HepG2 (cell line): Measurements from ENCODE around the gene NLRP6. TPM values are rescaled to one million over a fixed set of nuclear protein-coding genes. Genes with fewer than 3 reads are reported as not detected.

Source experiments
- GATA4 ChIP-seq: sonication (generic); IDR thresholded peaks from 2 replicates; pipeline ENCODE4 v1.6.1; 2016; ENCODE audit warnings: antibody characterized with exemption, low read depth, borderline replicate concordance
- HNRNPK ChIP-seq: fragments of 200-400 bp; formaldehyde crosslinking; IDR thresholded peaks from 2 replicates; pipeline ENCODE4 v1.6.1; 2018; ENCODE audit warnings: low read length, low read depth, moderate library complexity, mild to moderate bottlenecking; ENCODE audit not compliant: poor library complexity, severe bottlenecking
- KLF9 ChIP-seq: IDR thresholded peaks from 2 replicates; pipeline ENCODE4 v1.6.1; 2016; ENCODE audit warnings: low read depth
- RELA ChIP-seq: sonication (generic); formaldehyde crosslinking; IDR thresholded peaks from 2 replicates; pipeline ENCODE4 v1.4.0; 2020; ENCODE audit warnings: missing genetic modification reagents
- RFX3 ChIP-seq: IDR thresholded peaks from 2 replicates; pipeline ENCODE4 v1.6.1; 2016; ENCODE audit warnings: missing biosample characterization, missing genetic modification reagents
- SMYD3 ChIP-seq: sonication (generic); formaldehyde crosslinking; IDR thresholded peaks from 2 replicates; pipeline ENCODE4 v1.8.1; 2023; ENCODE audit warnings: mild to moderate bottlenecking, missing genetic modification reagents
- SP140L ChIP-seq: sonication (generic); formaldehyde crosslinking; IDR thresholded peaks from 2 replicates; pipeline ENCODE4 v1.4.0; 2020; ENCODE audit warnings: missing genetic modification reagents, borderline replicate concordance
- STAG1 ChIP-seq: sonication (generic); formaldehyde crosslinking; IDR thresholded peaks from 2 replicates; pipeline ENCODE4 v1.4.0; 2020; ENCODE audit warnings: missing genetic modification reagents
- SUZ12 ChIP-seq: fragments of 150-350 bp; IDR thresholded peaks from 2 replicates; pipeline ENCODE4 v1.6.1; 2014; ENCODE audit warnings: low read depth, low read length
- TCF7L2 ChIP-seq: IDR thresholded peaks from 2 replicates; pipeline ENCODE4 v1.6.1; 2011; ENCODE audit warnings: mild to moderate bottlenecking, low read depth, low read length, moderate library complexity
- XBP1 ChIP-seq: sonication (generic); formaldehyde crosslinking; IDR thresholded peaks from 2 replicates; pipeline ENCODE4 v1.5.0; 2020; ENCODE audit warnings: missing genetic modification reagents
- ZC3H13 ChIP-seq: sonication (generic); formaldehyde crosslinking; IDR thresholded peaks from 2 replicates; pipeline ENCODE4 v1.8.1; 2023; ENCODE audit warnings: mild to moderate bottlenecking, missing genetic modification reagents, moderate library complexity
- ZNF619 ChIP-seq: sonication (generic); formaldehyde crosslinking; IDR thresholded peaks from 2 replicates; pipeline ENCODE4 v1.4.0; 2020; ENCODE audit warnings: mild to moderate bottlenecking, missing genetic modification reagents
- ZNF674 ChIP-seq: sonication (generic); formaldehyde crosslinking; IDR thresholded peaks from 2 replicates; pipeline ENCODE4 v1.5.0; 2020; ENCODE audit warnings: low read depth, mild to moderate bottlenecking, missing genetic modification reagents
- polyA plus RNA-seq, 8 experiments: library from polyadenylated mRNA; depleted of rRNA in 3 of 8; stranded (reverse) in 7 of 8; unstranded in 1 of 8; fragments of >200 nt; fragmentation: Illumina TruSeq in 4 of 8; extraction: Trizol in 4 of 8; gene quantifications; 2 replicates each; pipeline versions ENCODE4 v1.2.1 to v1.2.3, GENCODE V29; 2011 to 2016; ENCODE audit warnings: low read depth in 4 of 8, missing spikeins in 1 of 8, mixed read lengths in 1 of 8; ENCODE audit not compliant: insufficient read depth in 1 of 8
- total RNA-seq, 5 experiments: library from RNA; depleted of rRNA; stranded (reverse); fragments of >200 nt; fragmentation: Illumina TruSeq; extraction: Trizol; gene quantifications; 2 replicates each; pipeline ENCODE4 v1.2.3, GENCODE V29; 2016; ENCODE audit warnings: low read depth in 1 of 5
- TF ChIP-seq, protein P1 (sequence below): IDR thresholded peaks from 2 replicates; pipeline ENCODE4 v1.4.0; 2020; ENCODE audit warnings: mild to moderate bottlenecking, missing genetic modification reagents
- TF ChIP-seq, protein P2 (sequence below): sonication (generic); formaldehyde crosslinking; IDR thresholded peaks from 2 replicates; pipeline ENCODE4 v1.4.0; 2020; ENCODE audit warnings: missing genetic modification reagents
- TF ChIP-seq, protein P3 (sequence below): sonication (generic); formaldehyde crosslinking; IDR thresholded peaks from 2 replicates; pipeline ENCODE4 v1.4.0; 2020; ENCODE audit warnings: missing genetic modification reagents
- TF ChIP-seq, protein P4 (sequence below), 2 experiments: fragments of 450-650 bp in 1 of 2; sonication (generic) in 1 of 2; formaldehyde crosslinking; IDR thresholded peaks; 2 replicates each; pipeline versions ENCODE4 v1.5.0 to v1.8.0; 2020 to 2022; ENCODE audit warnings: mild to moderate bottlenecking in 1 of 2, missing genetic modification reagents in 1 of 2
- TF ChIP-seq, protein P5 (sequence below): sonication (generic); IDR thresholded peaks from 2 replicates; pipeline ENCODE4 v1.6.1; 2016; ENCODE audit warnings: low read depth, borderline replicate concordance

Gene NLRP6
- total and polyA plus RNA-seq, 2 of the 13 experiments (the other 11 are each of a cell fraction or from before 2014, with no cell fraction given): not detected

DNA sequence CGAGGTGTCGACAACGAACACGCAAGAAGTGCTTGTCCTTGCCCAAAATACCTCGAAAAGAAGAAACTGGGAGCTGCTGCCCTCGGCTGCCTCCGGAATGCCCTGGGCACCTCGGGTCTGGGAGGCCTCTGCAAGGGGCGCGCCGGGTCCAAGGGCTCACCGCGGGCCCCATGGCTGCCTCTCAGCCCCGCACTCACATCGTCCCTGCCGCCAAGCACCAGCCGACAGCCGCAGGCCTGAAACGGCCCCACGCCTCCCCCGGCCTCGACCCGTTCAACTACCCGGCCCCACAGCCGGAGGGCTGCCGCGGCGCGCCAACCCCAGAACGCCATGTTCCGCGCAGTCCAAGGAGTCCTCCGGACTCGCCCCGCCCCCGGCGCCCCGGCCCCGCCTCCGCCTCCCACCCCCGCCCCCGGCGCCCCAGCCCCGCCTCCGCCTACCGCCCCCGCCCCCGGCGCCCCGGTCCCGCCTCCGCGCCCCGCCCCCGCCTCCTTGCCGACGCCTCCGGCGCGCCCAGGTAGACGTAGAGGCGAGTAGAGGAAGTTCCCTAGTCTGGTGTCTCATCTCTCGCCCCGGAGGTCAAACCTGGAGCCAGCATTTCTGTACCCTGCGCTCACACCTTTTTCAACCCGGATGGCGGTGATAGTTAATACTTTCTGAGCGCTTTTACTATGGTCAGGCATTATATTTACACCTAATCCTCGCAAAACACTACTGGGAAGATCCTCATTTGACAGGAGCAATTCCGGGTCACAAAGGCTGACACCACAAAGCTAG, 42.0 kb upstream of the NLRP6 start, which contains the start of gene SIRT3 (continued):
- TF ChIP-seq, protein P1, sequence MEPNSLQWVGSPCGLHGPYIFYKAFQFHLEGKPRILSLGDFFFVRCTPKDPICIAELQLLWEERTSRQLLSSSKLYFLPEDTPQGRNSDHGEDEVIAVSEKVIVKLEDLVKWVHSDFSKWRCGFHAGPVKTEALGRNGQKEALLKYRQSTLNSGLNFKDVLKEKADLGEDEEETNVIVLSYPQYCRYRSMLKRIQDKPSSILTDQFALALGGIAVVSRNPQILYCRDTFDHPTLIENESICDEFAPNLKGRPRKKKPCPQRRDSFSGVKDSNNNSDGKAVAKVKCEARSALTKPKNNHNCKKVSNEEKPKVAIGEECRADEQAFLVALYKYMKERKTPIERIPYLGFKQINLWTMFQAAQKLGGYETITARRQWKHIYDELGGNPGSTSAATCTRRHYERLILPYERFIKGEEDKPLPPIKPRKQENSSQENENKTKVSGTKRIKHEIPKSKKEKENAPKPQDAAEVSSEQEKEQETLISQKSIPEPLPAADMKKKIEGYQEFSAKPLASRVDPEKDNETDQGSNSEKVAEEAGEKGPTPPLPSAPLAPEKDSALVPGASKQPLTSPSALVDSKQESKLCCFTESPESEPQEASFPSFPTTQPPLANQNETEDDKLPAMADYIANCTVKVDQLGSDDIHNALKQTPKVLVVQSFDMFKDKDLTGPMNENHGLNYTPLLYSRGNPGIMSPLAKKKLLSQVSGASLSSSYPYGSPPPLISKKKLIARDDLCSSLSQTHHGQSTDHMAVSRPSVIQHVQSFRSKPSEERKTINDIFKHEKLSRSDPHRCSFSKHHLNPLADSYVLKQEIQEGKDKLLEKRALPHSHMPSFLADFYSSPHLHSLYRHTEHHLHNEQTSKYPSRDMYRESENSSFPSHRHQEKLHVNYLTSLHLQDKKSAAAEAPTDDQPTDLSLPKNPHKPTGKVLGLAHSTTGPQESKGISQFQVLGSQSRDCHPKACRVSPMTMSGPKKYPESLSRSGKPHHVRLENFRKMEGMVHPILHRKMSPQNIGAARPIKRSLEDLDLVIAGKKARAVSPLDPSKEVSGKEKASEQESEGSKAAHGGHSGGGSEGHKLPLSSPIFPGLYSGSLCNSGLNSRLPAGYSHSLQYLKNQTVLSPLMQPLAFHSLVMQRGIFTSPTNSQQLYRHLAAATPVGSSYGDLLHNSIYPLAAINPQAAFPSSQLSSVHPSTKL (CRISPR knock-in tag): no peak
- TF ChIP-seq, protein P2, sequence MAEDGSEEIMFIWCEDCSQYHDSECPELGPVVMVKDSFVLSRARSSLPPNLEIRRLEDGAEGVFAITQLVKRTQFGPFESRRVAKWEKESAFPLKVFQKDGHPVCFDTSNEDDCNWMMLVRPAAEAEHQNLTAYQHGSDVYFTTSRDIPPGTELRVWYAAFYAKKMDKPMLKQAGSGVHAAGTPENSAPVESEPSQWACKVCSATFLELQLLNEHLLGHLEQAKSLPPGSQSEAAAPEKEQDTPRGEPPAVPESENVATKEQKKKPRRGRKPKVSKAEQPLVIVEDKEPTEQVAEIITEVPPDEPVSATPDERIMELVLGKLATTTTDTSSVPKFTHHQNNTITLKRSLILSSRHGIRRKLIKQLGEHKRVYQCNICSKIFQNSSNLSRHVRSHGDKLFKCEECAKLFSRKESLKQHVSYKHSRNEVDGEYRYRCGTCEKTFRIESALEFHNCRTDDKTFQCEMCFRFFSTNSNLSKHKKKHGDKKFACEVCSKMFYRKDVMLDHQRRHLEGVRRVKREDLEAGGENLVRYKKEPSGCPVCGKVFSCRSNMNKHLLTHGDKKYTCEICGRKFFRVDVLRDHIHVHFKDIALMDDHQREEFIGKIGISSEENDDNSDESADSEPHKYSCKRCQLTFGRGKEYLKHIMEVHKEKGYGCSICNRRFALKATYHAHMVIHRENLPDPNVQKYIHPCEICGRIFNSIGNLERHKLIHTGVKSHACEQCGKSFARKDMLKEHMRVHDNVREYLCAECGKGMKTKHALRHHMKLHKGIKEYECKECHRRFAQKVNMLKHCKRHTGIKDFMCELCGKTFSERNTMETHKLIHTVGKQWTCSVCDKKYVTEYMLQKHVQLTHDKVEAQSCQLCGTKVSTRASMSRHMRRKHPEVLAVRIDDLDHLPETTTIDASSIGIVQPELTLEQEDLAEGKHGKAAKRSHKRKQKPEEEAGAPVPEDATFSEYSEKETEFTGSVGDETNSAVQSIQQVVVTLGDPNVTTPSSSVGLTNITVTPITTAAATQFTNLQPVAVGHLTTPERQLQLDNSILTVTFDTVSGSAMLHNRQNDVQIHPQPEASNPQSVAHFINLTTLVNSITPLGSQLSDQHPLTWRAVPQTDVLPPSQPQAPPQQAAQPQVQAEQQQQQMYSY (CRISPR knock-in tag): no peak
- TF ChIP-seq SMYD3: 0 out of 2 replicates have a peak, but pooled peaks have one; percentile 50
- TF ChIP-seq ZNF619 (CRISPR knock-in tag): no peak
- TF ChIP-seq, protein P3, sequence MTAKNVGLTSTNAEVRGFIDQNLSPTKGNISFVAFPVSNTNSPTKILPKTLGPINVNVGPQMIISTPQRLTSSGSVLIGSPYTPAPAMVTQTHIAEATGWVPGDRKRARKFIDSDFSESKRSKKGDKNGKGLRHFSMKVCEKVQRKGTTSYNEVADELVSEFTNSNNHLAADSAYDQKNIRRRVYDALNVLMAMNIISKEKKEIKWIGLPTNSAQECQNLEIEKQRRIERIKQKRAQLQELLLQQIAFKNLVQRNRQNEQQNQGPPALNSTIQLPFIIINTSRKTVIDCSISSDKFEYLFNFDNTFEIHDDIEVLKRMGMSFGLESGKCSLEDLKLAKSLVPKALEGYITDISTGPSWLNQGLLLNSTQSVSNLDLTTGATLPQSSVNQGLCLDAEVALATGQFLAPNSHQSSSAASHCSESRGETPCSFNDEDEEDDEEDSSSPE (CRISPR knock-in tag): no peak; the same call in 1 of the 2 replicates
- TF ChIP-seq RELA (CRISPR knock-in tag): no peak
- no peak for TF ChIP-seq RFX3 (CRISPR knock-in tag)
- no peak for TF ChIP-seq SP140L
- TF ChIP-seq, protein P4, sequence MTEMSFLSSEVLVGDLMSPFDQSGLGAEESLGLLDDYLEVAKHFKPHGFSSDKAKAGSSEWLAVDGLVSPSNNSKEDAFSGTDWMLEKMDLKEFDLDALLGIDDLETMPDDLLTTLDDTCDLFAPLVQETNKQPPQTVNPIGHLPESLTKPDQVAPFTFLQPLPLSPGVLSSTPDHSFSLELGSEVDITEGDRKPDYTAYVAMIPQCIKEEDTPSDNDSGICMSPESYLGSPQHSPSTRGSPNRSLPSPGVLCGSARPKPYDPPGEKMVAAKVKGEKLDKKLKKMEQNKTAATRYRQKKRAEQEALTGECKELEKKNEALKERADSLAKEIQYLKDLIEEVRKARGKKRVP (CRISPR knock-in tag; IDR thresholded peaks at IDR 0.05): no peak
- no peak for TF ChIP-seq KLF9 (CRISPR knock-in tag)
- no peak for TF ChIP-seq XBP1 (CRISPR knock-in tag)
- TF ChIP-seq SUZ12: no peak
- peak; percentile 32 for TF ChIP-seq HNRNPK
- TF ChIP-seq STAG1 (CRISPR knock-in tag): no peak
- TF ChIP-seq GATA4: peak; percentile 10; the same call in 1 of the 2 replicates
- TF ChIP-seq TCF7L2: no peak
- TF ChIP-seq, protein P5, sequence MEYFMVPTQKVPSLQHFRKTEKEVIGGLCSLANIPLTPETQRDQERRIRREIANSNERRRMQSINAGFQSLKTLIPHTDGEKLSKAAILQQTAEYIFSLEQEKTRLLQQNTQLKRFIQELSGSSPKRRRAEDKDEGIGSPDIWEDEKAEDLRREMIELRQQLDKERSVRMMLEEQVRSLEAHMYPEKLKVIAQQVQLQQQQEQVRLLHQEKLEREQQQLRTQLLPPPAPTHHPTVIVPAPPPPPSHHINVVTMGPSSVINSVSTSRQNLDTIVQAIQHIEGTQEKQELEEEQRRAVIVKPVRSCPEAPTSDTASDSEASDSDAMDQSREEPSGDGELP: no peak
- TF ChIP-seq ZC3H13 (CRISPR knock-in tag): no peak
- no peak for TF ChIP-seq ZNF674 (CRISPR knock-in tag)
